GM21360 (cell line): Measurements from ENCODE around the gene ACY1.
A peak's percentile ranks its signal among the peaks of the same experiment; 100 is the strongest.

Experiments
- ATAC-seq: cut with Tn5 transposase; IDR thresholded peaks from one replicate; pipeline ENCODE4 v1.9.1; 2021; ENCODE audit warnings: mild to moderate bottlenecking, moderate library complexity; ENCODE audit not compliant: unreplicated experiment

ACY1 gene

GRCh38 chr3:51962854-51963530 is 20.3 kb upstream of the ACY1 start:
- no peak for ATAC-seq

- ATAC-seq: no peak
These were observed 19.3 kb upstream of the ACY1 start for GRCh38 chr3:51963951-51964451.

- no peak for ATAC-seq
These were observed 18.8 kb upstream of the ACY1 start for GRCh38 chr3:51964521-51964920.

- no peak for ATAC-seq
These were observed 17.3 kb upstream of the ACY1 start for GRCh38 chr3:51966016-51966415.

GRCh38 chr3:51966486-51966885 is 16.8 kb upstream of the ACY1 start:
- no peak for ATAC-seq

- ATAC-seq: no peak
These were observed 16.4 kb upstream of the ACY1 start for GRCh38 chr3:51966922-51967383.

GRCh38 chr3:51967384-51968169 is 15.8 kb upstream of the ACY1 start, which contains the start of gene PCBP4:
TSS of gene PCBP4 (minus strand) at chr3:51967454. CDS start at chr3:51961240, 6,214 bp downstream.
- no peak for ATAC-seq

- no peak for ATAC-seq
These were observed 15.1 kb upstream of the ACY1 start for GRCh38 chr3:51968170-51968775.

- no peak for ATAC-seq
These were observed 14.3 kb upstream of the ACY1 start for GRCh38 chr3:51968883-51969678.

GRCh38 chr3:51969841-51970240 is 13.5 kb upstream of the ACY1 start:
- no peak for ATAC-seq

GRCh38 chr3:51970606-51971300 is 12.6 kb upstream of the ACY1 start:
- no peak for ATAC-seq

- no peak for ATAC-seq
These were observed 12.0 kb upstream of the ACY1 start for GRCh38 chr3:51971350-51971749.

- peak; percentile 11 for ATAC-seq
These were observed 8.9 kb upstream of the ACY1 start for GRCh38 chr3:51974277-51974962.

- peak; percentile 42 for ATAC-seq
These were observed 8.1 kb upstream of the ACY1 start, which contains the start of gene ABHD14A for GRCh38 chr3:51974963-51975851. TSS of gene ABHD14A (plus strand) at chr3:51975064. CDS start at chr3:51975136, 72 bp downstream.

GRCh38 chr3:51975852-51976549 is 7.3 kb upstream of the ACY1 start:
- ATAC-seq: no peak

GRCh38 chr3:51977446-51978142 is 5.7 kb upstream of the ACY1 start:
- no peak for ATAC-seq

- no peak for ATAC-seq
These were observed 5.2 kb upstream of the ACY1 start for GRCh38 chr3:51978143-51978502.
